DOHH2 (cell line): Measurements from ENCODE around the gene PPL.

Experiments
- H3F3A ChIP-seq: fragments of 200-600 bp; sonication (generic), shearing (Covaris generic); 2 replicates; pipeline ENCODE4 v1.6.0; 2016; ENCODE audit warnings: antibody characterized with exemption, mild to moderate bottlenecking; ENCODE audit not compliant: control insufficient read depth, insufficient read depth
- H3K27ac ChIP-seq: fragments of 200-600 bp; sonication (generic); 2 replicates; pipeline ENCODE4 v1.5.1; 2014; ENCODE audit warnings: low read depth, mild to moderate bottlenecking, low read length, moderate library complexity
- H3K27me3 ChIP-seq: fragments of 200-600 bp; sonication (generic); 2 replicates; pipeline ENCODE4 v1.6.1; 2014; ENCODE audit warnings: mild to moderate bottlenecking, low read length, mixed read lengths; ENCODE audit not compliant: control insufficient read depth
- H3K36me3 ChIP-seq: fragments of 200-600 bp; sonication (generic); 2 replicates; pipeline ENCODE4 v1.6.1; 2014; ENCODE audit warnings: mild to moderate bottlenecking, low read length, moderate library complexity, mixed read lengths; ENCODE audit not compliant: control insufficient read depth
- H3K4me1 ChIP-seq: fragments of 200-600 bp; sonication (generic); 2 replicates; pipeline ENCODE4 v1.6.1; 2014; ENCODE audit warnings: mild to moderate bottlenecking, low read length, mixed read lengths; ENCODE audit not compliant: control insufficient read depth
- H3K4me2 ChIP-seq: fragments of 200-600 bp; sonication (generic); 2 replicates; pipeline ENCODE4 v1.6.0; 2014; ENCODE audit warnings: mild to moderate bottlenecking, low read length, moderate library complexity
- H3K4me3 ChIP-seq: fragments of 200-600 bp; sonication (generic); 2 replicates; pipeline ENCODE4 v1.5.1; 2014; ENCODE audit warnings: mild to moderate bottlenecking, low read length, mixed read lengths
- H3K79me2 ChIP-seq: fragments of 200-600 bp; sonication (generic); 2 replicates; pipeline ENCODE4 v1.6.1; 2014; ENCODE audit warnings: mild to moderate bottlenecking, low read length, mixed read lengths; ENCODE audit not compliant: control insufficient read depth
- H3K9me2 ChIP-seq: fragments of 200-600 bp; sonication (generic); replicated peaks from 2 replicates; pipeline ENCODE4 v1.6.1; 2014; ENCODE audit warnings: mild to moderate bottlenecking, low read length, mixed read lengths; ENCODE audit not compliant: control insufficient read depth
- H3K9me3 ChIP-seq: fragments of 200-600 bp; sonication (generic); 2 replicates; pipeline ENCODE4 v1.6.1; 2014; ENCODE audit warnings: antibody characterized with exemption, low read length, mixed read lengths; ENCODE audit not compliant: control insufficient read depth, insufficient read depth
- H4K20me1 ChIP-seq: fragments of 200-600 bp; sonication (generic); 2 replicates; pipeline ENCODE4 v1.6.0; 2014; ENCODE audit warnings: low read depth, mild to moderate bottlenecking, antibody characterized with exemption, low read length, moderate library complexity; ENCODE audit not compliant: control insufficient read depth, insufficient read depth
- CTCF ChIP-seq: fragments of 200-600 bp; sonication (generic); IDR thresholded peaks from one replicate; pipeline ENCODE4 v1.5.1; 2014; ENCODE audit warnings: antibody characterized with exemption, mild to moderate bottlenecking, low read depth, low read length; ENCODE audit not compliant: poor library complexity, severe bottlenecking
- EZH2phosphoT487 ChIP-seq: fragments of 200-600 bp; sonication (generic); IDR thresholded peaks from 2 replicates; pipeline ENCODE4 v1.6.1; 2017; ENCODE audit warnings: borderline replicate concordance, mild to moderate bottlenecking, antibody characterized with exemption, low read length, moderate library complexity, mixed read lengths

Gene PPL

GRCh38 chr16:4962716-4963115, 25.8 kb upstream of the PPL start:
- H3K9me2 ChIP-seq, result no peaks in the 10 kb centered on the region
- H3K36me3 ChIP-seq, result no peaks in the 10 kb centered on the region
- peaks cover under 1% of the 10 kb centered on the region for H3K4me1 ChIP-seq
- H3K27me3 ChIP-seq, result no peaks in the 10 kb centered on the region
- H3K79me2 ChIP-seq, result no peaks in the 10 kb centered on the region
- H3K4me3 ChIP-seq, result no peak overlapping the region
- H3K9me3 ChIP-seq, result no peaks in the 10 kb centered on the region
- no peak overlapping the region for H3K4me2 ChIP-seq
- no peak for TF ChIP-seq CTCF
- TF ChIP-seq EZH2phosphoT487, result no peak
- no peaks in the 10 kb centered on the region for H4K20me1 ChIP-seq
- no peaks in the 10 kb centered on the region for H3F3A ChIP-seq
- H3K27ac ChIP-seq, result no peak overlapping the region

- Histone ChIP-seq H3K4me2 (no peak overlapping the region), H3F3A (no peaks in the 10 kb centered on the region), H3K9me2 (no peaks in the 10 kb centered on the region), H3K4me1 (peaks cover 5% of the 10 kb centered on the region), H3K79me2 (no peaks in the 10 kb centered on the region), H4K20me1 (no peaks in the 10 kb centered on the region; the same call in 1 of the 2 replicates), H3K27me3 (peaks cover 2% of the 10 kb centered on the region; the same call in 1 of the 2 replicates), H3K27ac (no peak overlapping the region), H3K4me3 (no peak overlapping the region), H3K9me3 (no peaks in the 10 kb centered on the region), H3K36me3 (no peaks in the 10 kb centered on the region)
- no peak for TF ChIP-seq EZH2phosphoT487
- TF ChIP-seq CTCF, result no peak
These were observed 23.6 kb upstream of the PPL start for GRCh38 chr16:4960579-4960978.

- H3K36me3 ChIP-seq, result no peaks in the 10 kb centered on the region
- H3K79me2 ChIP-seq, result no peaks in the 10 kb centered on the region
- H3K4me2 ChIP-seq, result no peak overlapping the region
- peaks cover 2% of the 10 kb centered on the region; the same call in 1 of the 2 replicates for H3K27me3 ChIP-seq
- no peak overlapping the region for H3K27ac ChIP-seq
- H3K4me1 ChIP-seq, result peaks cover 5% of the 10 kb centered on the region
- H3K4me3 ChIP-seq, result peak overlapping the region; percentile 23; the same call in 1 of the 2 replicates
- H3K9me3 ChIP-seq, result no peaks in the 10 kb centered on the region
- H4K20me1 ChIP-seq, result no peaks in the 10 kb centered on the region; the same call in 1 of the 2 replicates
- no peaks in the 10 kb centered on the region for H3K9me2 ChIP-seq
- TF ChIP-seq EZH2phosphoT487, result no peak
- TF ChIP-seq CTCF, result no peak
- no peaks in the 10 kb centered on the region for H3F3A ChIP-seq
These were observed 21.8 kb upstream of the PPL start for GRCh38 chr16:4958510-4959438.
